HepG2 (cell line): ENCODE data around the gene LZTS2. TPM values are rescaled to one million over a fixed set of nuclear protein-coding genes. Genes with fewer than 3 reads are reported as not detected.

ENCODE experiments used
- DNMT1 ChIP-seq: sonication (generic); formaldehyde crosslinking; IDR thresholded peaks from 2 replicates; pipeline ENCODE4 v1.5.1; 2020; ENCODE audit warnings: mild to moderate bottlenecking, missing genetic modification reagents
- ELF3 ChIP-seq: IDR thresholded peaks from 2 replicates; pipeline ENCODE4 v1.6.1; 2016; ENCODE audit warnings: missing genetic modification reagents, missing compliant biosample characterization
- ERF ChIP-seq: IDR thresholded peaks from 2 replicates; pipeline ENCODE4 v1.6.1; 2018; ENCODE audit warnings: missing biosample characterization, missing genetic modification reagents
- ETV6 ChIP-seq: sonication (generic); formaldehyde crosslinking; conservative IDR thresholded peaks from 2 replicates; pipeline ENCODE4 v1.4.0; 2020; ENCODE audit warnings: missing genetic modification reagents
- GABPA ChIP-seq, 2 experiments: IDR thresholded peaks; 2 replicates each; pipeline ENCODE4 v1.6.1; 2011 to 2016; ENCODE audit warnings: low read depth in 2 of 2, low read length in 1 of 2, missing biosample characterization in 1 of 2, missing genetic modification characterization in 1 of 2
- HHEX ChIP-seq: IDR thresholded peaks from 2 replicates; pipeline ENCODE4 v1.6.1; 2016; ENCODE audit warnings: control low read depth
- IKZF1 ChIP-seq: fragments of 450-650 bp; IDR thresholded peaks from 2 replicates; pipeline ENCODE4 v1.7.1; 2016
- MXD1 ChIP-seq: sonication (generic); formaldehyde crosslinking; IDR thresholded peaks from 2 replicates; pipeline ENCODE4 v1.4.0; 2020; ENCODE audit warnings: mild to moderate bottlenecking, missing genetic modification reagents
- NFE2L1 ChIP-seq: sonication (generic); formaldehyde crosslinking; IDR thresholded peaks from 2 replicates; pipeline ENCODE4 v1.4.0; 2020; ENCODE audit warnings: missing genetic modification reagents, mild to moderate bottlenecking, borderline replicate concordance
- PAXIP1 ChIP-seq: sonication (generic); formaldehyde crosslinking; conservative IDR thresholded peaks from 2 replicates; pipeline ENCODE4 v1.4.0; 2020; ENCODE audit warnings: mild to moderate bottlenecking, missing genetic modification reagents, moderate library complexity
- POLR2G ChIP-seq: fragments of 200-400 bp; formaldehyde crosslinking; IDR thresholded peaks from 2 replicates; pipeline ENCODE4 v1.6.1; 2018; ENCODE audit warnings: mild to moderate bottlenecking, low read depth, low read length, moderate library complexity
- SIN3B ChIP-seq: fragments of 150-350 bp; IDR thresholded peaks from 2 replicates; pipeline ENCODE4 v1.6.1; 2014; ENCODE audit warnings: low read length
- SOX6 ChIP-seq, 2 experiments: fragments of 450-650 bp in 1 of 2; sonication (generic) in 1 of 2; formaldehyde crosslinking in 1 of 2; IDR thresholded peaks; 2 replicates each; pipeline versions ENCODE4 v1.4.0 to v1.6.1; 2017 to 2020; ENCODE audit warnings: antibody characterized with exemption in 1 of 2, mild to moderate bottlenecking in 1 of 2, missing genetic modification reagents in 1 of 2
- SRSF1 ChIP-seq: fragments of 200-400 bp; formaldehyde crosslinking; optimal IDR thresholded peaks from 2 replicates; pipeline ENCODE3; 2017; ENCODE audit warnings: mild to moderate bottlenecking, low read depth, low read length, moderate library complexity
- THAP8 ChIP-seq: sonication (generic); formaldehyde crosslinking; IDR thresholded peaks from 2 replicates; pipeline ENCODE4 v1.5.1; 2020; ENCODE audit warnings: missing genetic modification reagents, mild to moderate bottlenecking, borderline replicate concordance
- ZBTB25 ChIP-seq: IDR thresholded peaks from 2 replicates; pipeline ENCODE4 v1.6.1; 2018; ENCODE audit warnings: missing genetic modification reagents
- ZFP62 ChIP-seq: sonication (generic); formaldehyde crosslinking; IDR thresholded peaks from 2 replicates; pipeline ENCODE4 v1.4.0; 2020; ENCODE audit warnings: missing genetic modification reagents
- ZKSCAN8 ChIP-seq: IDR thresholded peaks from 2 replicates; pipeline ENCODE4 v1.6.1; 2016; ENCODE audit warnings: borderline replicate concordance, missing genetic modification reagents, missing compliant biosample characterization
- ZMYM4 ChIP-seq: sonication (generic); formaldehyde crosslinking; IDR thresholded peaks from 2 replicates; pipeline ENCODE4 v1.8.1; 2023; ENCODE audit warnings: mild to moderate bottlenecking, missing genetic modification reagents
- ZNF143 ChIP-seq: sonication (generic); formaldehyde crosslinking; IDR thresholded peaks from 2 replicates; pipeline ENCODE4 v1.4.0; 2020; ENCODE audit warnings: missing genetic modification reagents
- ZNF496 ChIP-seq: sonication (generic); formaldehyde crosslinking; IDR thresholded peaks from 2 replicates; pipeline ENCODE4 v1.8.1; 2023; ENCODE audit warnings: mild to moderate bottlenecking, moderate library complexity, missing genetic modification reagents; ENCODE audit not compliant: insufficient replicate concordance
- ZNF572 ChIP-seq: sonication (generic); formaldehyde crosslinking; IDR thresholded peaks from 2 replicates; pipeline ENCODE4 v1.5.1; 2020; ENCODE audit warnings: mild to moderate bottlenecking, missing genetic modification reagents
- ZNF589 ChIP-seq: sonication (generic); formaldehyde crosslinking; conservative IDR thresholded peaks from 2 replicates; pipeline ENCODE4 v1.8.0; 2022; ENCODE audit warnings: mild to moderate bottlenecking, moderate library complexity, missing genetic modification reagents
- ZNF598 ChIP-seq: sonication (generic); formaldehyde crosslinking; IDR thresholded peaks from 2 replicates; pipeline ENCODE4 v1.5.1; 2020; ENCODE audit warnings: mild to moderate bottlenecking, missing genetic modification reagents, borderline replicate concordance
- ZNF615 ChIP-seq: sonication (generic); formaldehyde crosslinking; IDR thresholded peaks from 2 replicates; pipeline ENCODE4 v1.5.0; 2020; ENCODE audit warnings: mild to moderate bottlenecking, missing genetic modification reagents, borderline replicate concordance
- ZNF850 ChIP-seq: sonication (generic); formaldehyde crosslinking; conservative IDR thresholded peaks from 2 replicates; pipeline ENCODE4 v1.9.0; 2021; ENCODE audit warnings: mild to moderate bottlenecking, missing genetic modification reagents
- polyA plus RNA-seq, 8 experiments: library from polyadenylated mRNA; depleted of rRNA in 3 of 8; stranded (reverse) in 7 of 8; unstranded in 1 of 8; fragments of >200 nt; fragmentation: Illumina TruSeq in 4 of 8; extraction: Trizol in 4 of 8; gene quantifications; 2 replicates each; pipeline versions ENCODE4 v1.2.1 to v1.2.3, GENCODE V29; 2011 to 2016; ENCODE audit warnings: low read depth in 4 of 8, missing spikeins in 1 of 8, mixed read lengths in 1 of 8; ENCODE audit not compliant: insufficient read depth in 1 of 8
- total RNA-seq, 5 experiments: library from RNA; depleted of rRNA; stranded (reverse); fragments of >200 nt; fragmentation: Illumina TruSeq; extraction: Trizol; gene quantifications; 2 replicates each; pipeline ENCODE4 v1.2.3, GENCODE V29; 2016; ENCODE audit warnings: low read depth in 1 of 5

The LZTS2 gene
- total and polyA plus RNA-seq, 2 of the 13 experiments (the other 11 are each of a cell fraction or from before 2014, with no cell fraction given): 43.6 to 65.6 TPM

- peak; percentile 60 for TF ChIP-seq PAXIP1
- no peak for TF ChIP-seq SOX6 (IDR thresholded peaks at IDR 0.05)
- peak; percentile 2; the same call in 1 of the 2 replicates for TF ChIP-seq SOX6 (CRISPR knock-in tag; IDR thresholded peaks at IDR 0.05)
- peak; percentile 87 for TF ChIP-seq POLR2G
- no peak for TF ChIP-seq ZKSCAN8 (CRISPR knock-in tag)
- TF ChIP-seq ETV6 (CRISPR knock-in tag): no peak; the same call in 1 of the 2 replicates
- TF ChIP-seq ZFP62: no peak
- peak; percentile 80 for TF ChIP-seq ZBTB25 (CRISPR knock-in tag)
- TF ChIP-seq THAP8: no peak
- peak; percentile 58 for TF ChIP-seq ERF
- TF ChIP-seq ZNF589 (CRISPR knock-in tag): no peak
- TF ChIP-seq ZNF143: no peak
- TF ChIP-seq ZNF615 (CRISPR knock-in tag): no peak
- TF ChIP-seq ZNF572 (CRISPR knock-in tag): 0 out of 2 replicates have a peak, but pooled peaks have one; percentile 36
- TF ChIP-seq NFE2L1 (CRISPR knock-in tag): no peak
- no peak for TF ChIP-seq ZNF850 (CRISPR knock-in tag)
- no peak for TF ChIP-seq MXD1
- no peak for TF ChIP-seq DNMT1
- peak; percentile 38; the same call in 1 of the 2 replicates for TF ChIP-seq GABPA (IDR thresholded peaks at IDR 0.05; ENCODE audit: low read depth, low read length)
- TF ChIP-seq GABPA (CRISPR knock-in tag; IDR thresholded peaks at IDR 0.05; ENCODE audit: low read depth): peak; percentile 80
- TF ChIP-seq SRSF1: no peak
- TF ChIP-seq IKZF1: no peak
- TF ChIP-seq ZNF598: no peak
- TF ChIP-seq ELF3 (CRISPR knock-in tag): peak; percentile 81
- TF ChIP-seq SIN3B: no peak
- TF ChIP-seq ZNF496 (CRISPR knock-in tag): no peak
- peak; percentile 32; the same call in 1 of the 2 replicates for TF ChIP-seq ZMYM4 (CRISPR knock-in tag)
- TF ChIP-seq HHEX (CRISPR knock-in tag): no peak
Observed at GRCh38 chr10:101042667-101043362, 43.2 kb downstream of the LZTS2 start (continued).
